ENCODE measurements around the gene STRN. TPM values are rescaled to one million over a fixed set of nuclear protein-coding genes. Genes with fewer than 3 reads are reported as not detected.
A peak's percentile ranks its signal among the peaks of the same experiment; 100 is the strongest.

Gene STRN
- total RNA-seq, 6 experiments from 2014 or later = 6.2 to 10.6 (median 8.2) TPM

- Histone ChIP-seq H3K4me1 (peaks cover 0 to 25% (median 9%) of the 10 kb centered on the region in 4 donors), H3K27ac (no peak overlapping the region), H3K27me3 (no peaks in the 10 kb centered on the region), H3K4me3 (no peak overlapping the region), H3K36me3 (no peaks in the 10 kb centered on the region), H3K9me3 (no peaks in the 10 kb centered on the region)
- no peak for ATAC-seq
- intact Hi-C loops (cut with DNase I) = no loop called here
- WGBS (ENCODE audit: insufficient coverage, low coverage, low lambda C conversion rate, missing lambda C conversion rate) = 67% methylated on average over 4 of the region's 4 CpGs
- DNase-seq = no peak
- TF ChIP-seq CTCF (IDR thresholded peaks at IDR 0.05) = no peak
- TF ChIP-seq POLR2A (IDR thresholded peaks at IDR 0.05) = no peak
Measured at GRCh38 chr2:36963734-36964133, 2.6 kb downstream of the STRN start.

- peaks cover 0 to 25% (median 8%) of the 10 kb centered on the region in 4 donors for H3K4me1 ChIP-seq
- no peak for TF ChIP-seq CTCF (IDR thresholded peaks at IDR 0.05)
- no peak for TF ChIP-seq POLR2A (IDR thresholded peaks at IDR 0.05)
- H3K4me3 ChIP-seq = no peak overlapping the region
- intact Hi-C loops (cut with DNase I) = no loop called here
- no peaks in the 10 kb centered on the region for H3K9me3 ChIP-seq
- WGBS (ENCODE audit: insufficient coverage, low coverage, low lambda C conversion rate, missing lambda C conversion rate) = 84% methylated on average over 4 of the region's 4 CpGs
- H3K36me3 ChIP-seq = no peaks in the 10 kb centered on the region
- ATAC-seq (no peak), DNase-seq (no peak)
- no peaks in the 10 kb centered on the region for H3K27me3 ChIP-seq
- H3K27ac ChIP-seq = no peak overlapping the region
Measured at GRCh38 chr2:36963106-36963505, 3.2 kb downstream of the STRN start.

GRCh38 chr2:36960773-36961172 is 5.6 kb downstream of the STRN start:
- no peak for TF ChIP-seq POLR2A (IDR thresholded peaks at IDR 0.05)
- TF ChIP-seq CTCF (IDR thresholded peaks at IDR 0.05) = no peak
- 32% methylated on average over 4 of the region's 5 CpGs for WGBS (ENCODE audit: insufficient coverage, low coverage, low lambda C conversion rate, missing lambda C conversion rate)
- H3K27me3 ChIP-seq = no peaks in the 10 kb centered on the region
- H3K4me3 ChIP-seq = no peak overlapping the region
- ATAC-seq (peak in 3 of 4 donors; percentile 29 to 65 (median 49)), DNase-seq (no peak)
- intact Hi-C loops (cut with DNase I) = no loop called here
- peaks cover 0 to 18% (median 4%) of the 10 kb centered on the region in 4 donors for H3K4me1 ChIP-seq
- H3K27ac ChIP-seq = no peak overlapping the region
- H3K36me3 ChIP-seq = no peaks in the 10 kb centered on the region
- H3K9me3 ChIP-seq = no peaks in the 10 kb centered on the region

GRCh38 chr2:36960005-36960675 is 6.2 kb downstream of the STRN start:
- Histone ChIP-seq H3K36me3 (no peaks in the 10 kb centered on the region), H3K4me3 (no peak overlapping the region), H3K9me3 (no peaks in the 10 kb centered on the region), H3K27me3 (no peaks in the 10 kb centered on the region), H3K27ac (no peak overlapping the region), H3K4me1 (peaks cover 0 to 15% (median 3%) of the 10 kb centered on the region in 4 donors)
- ATAC-seq (peak in 3 of 4 donors; percentile 16 to 26 (median 24)), DNase-seq (no peak)
- intact Hi-C loops (cut with DNase I) = no loop called here
- TF ChIP-seq POLR2A (IDR thresholded peaks at IDR 0.05) (no peak), CTCF (IDR thresholded peaks at IDR 0.05) (no peak)
- 85% methylated on average over 2 of the region's 2 CpGs for WGBS (ENCODE audit: insufficient coverage, low coverage, low lambda C conversion rate, missing lambda C conversion rate)
